Stimulated activated CD8-positive, alpha-beta memory T cell treated with anti-CD3 and anti-CD28 coated beads, Interleukin-4, amount 100 ng/mL, for 1 hour (primary cell): ENCODE data around the gene RTP5.
"Not testable (repeated sequence)": the region's sequence is repeated elsewhere in the genome, so short reads cannot be mapped to it uniquely, and the experiment has no call there.

Experiments used
- DNase-seq, 2 donors: peaks; one replicate each; pipeline ENCODE4 v3.0.0-alpha.2; 2020; ENCODE audit warnings: low read depth in 2 of 2, low spot score in 1 of 2

The RTP5 gene

DNA sequence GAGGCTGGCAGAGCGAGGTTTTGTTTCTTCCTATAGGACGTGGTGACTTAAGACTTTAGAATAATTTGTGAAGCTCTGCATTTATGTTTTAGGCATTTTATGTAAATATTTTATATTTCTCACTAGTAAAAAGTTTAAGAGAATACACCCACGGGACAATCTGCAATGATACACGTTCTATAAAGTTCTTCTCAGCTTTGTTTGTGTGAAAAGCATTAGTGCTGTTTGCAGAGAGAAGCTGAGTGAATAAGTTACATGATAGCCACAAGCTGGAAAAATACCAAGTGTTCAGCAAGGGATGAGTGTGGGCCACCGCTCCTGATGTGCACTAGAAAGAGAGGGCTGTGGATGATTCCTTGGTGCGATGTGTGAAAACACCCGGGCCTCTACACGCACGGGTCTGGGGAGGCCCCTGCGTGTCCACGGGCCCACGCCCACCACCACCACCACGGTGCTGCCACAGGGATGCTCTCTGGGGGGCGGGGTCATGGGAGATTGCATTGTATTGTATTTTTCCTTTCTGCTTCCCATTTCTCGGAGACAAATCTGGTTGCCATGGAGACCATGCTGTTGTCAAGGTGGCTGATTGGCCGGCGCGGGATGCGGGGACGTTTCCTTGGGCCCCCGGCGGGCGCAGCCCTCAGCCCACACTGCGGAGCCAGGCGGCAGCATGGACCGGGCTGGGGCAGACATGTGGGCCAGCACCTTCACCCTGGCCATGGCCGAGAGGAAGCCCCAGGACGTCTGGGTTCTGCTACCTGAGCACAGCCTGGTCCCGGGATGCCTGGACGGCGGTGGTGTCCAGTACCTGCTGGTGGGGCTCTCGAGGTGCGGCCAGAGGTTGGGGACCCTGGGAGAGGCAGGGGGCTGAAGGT lies at the start of gene RTP5:
Gene RTP5, plus strand, starts transcription at position 643 of the 875 bp plus-strand sequence. Its CDS starts 28 bp downstream, at position 671.
- DNase-seq: no peak

DNA sequence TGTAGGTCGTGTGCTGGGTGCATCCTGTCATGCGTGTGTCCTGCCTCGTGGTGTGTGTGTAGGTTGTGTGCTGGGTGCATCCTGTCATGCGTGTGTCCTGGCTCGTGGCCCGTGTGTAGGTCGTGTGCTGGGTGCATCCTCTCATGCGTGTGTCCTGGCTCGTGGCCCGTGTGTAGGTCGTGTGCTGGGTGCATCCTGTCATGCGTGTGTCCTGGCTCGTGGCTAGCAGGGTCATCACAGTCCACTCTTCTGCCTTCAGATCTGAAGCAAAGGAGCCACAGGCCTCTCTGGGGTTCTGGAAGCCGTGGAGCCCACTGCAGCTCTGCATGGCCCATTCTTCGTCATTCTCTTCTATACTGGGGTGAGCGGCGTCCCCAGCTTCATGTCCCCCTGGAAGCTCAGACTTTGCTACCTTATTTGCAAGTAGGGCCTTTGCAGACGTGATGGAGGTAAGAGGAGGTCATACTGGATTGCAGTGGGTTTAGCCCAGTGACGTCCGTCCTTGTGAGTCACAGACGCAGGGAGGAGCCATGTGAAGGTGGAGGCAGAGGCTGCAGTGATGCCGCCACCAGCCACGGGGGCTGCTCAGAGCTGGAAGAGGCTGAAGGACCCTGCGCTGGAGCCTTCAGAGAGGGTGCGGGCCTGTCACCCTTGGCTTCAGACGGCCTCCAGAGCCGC lies 49.4 kb upstream of the RTP5 start:
- not testable (repeated sequence) for DNase-seq

DNA sequence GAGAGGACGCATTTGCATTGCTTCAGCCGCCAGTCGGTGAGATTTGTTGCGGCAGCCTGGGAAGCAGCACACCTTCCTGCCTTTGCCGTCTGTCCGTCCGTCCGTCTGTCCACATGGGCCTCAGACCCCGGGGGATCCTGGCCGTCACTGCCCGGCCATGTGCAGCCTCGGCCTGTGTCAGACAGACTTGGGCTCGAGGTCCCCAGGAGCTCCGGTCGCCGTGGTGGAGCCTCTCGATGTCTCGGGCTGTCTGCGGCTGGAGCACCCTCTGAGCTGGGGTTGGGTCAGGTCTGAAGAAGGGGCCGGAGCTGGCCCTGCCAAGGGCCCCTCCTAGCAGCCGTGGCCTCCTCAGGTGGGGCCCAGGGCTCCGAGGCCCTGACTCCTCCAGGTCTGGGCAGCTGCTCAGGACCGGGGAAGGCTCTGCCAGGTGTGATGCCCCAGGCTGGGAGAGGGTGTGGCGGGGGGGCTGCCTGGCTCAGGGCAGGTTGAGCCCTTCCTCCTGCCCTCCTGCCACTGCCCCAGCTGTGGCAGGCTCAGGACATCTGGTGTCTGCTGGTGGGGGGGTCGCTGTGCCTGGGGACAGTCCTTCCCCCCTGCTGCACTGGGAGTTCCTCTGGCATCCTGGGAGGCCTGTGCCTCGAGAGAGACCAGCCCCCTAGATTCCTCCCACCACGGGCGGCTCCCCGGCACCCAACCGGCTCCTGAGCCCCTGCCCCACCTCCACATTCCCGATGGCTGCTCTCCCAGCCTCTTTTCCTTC lies 48.7 kb upstream of the RTP5 start:
- DNase-seq: no peak

DNA sequence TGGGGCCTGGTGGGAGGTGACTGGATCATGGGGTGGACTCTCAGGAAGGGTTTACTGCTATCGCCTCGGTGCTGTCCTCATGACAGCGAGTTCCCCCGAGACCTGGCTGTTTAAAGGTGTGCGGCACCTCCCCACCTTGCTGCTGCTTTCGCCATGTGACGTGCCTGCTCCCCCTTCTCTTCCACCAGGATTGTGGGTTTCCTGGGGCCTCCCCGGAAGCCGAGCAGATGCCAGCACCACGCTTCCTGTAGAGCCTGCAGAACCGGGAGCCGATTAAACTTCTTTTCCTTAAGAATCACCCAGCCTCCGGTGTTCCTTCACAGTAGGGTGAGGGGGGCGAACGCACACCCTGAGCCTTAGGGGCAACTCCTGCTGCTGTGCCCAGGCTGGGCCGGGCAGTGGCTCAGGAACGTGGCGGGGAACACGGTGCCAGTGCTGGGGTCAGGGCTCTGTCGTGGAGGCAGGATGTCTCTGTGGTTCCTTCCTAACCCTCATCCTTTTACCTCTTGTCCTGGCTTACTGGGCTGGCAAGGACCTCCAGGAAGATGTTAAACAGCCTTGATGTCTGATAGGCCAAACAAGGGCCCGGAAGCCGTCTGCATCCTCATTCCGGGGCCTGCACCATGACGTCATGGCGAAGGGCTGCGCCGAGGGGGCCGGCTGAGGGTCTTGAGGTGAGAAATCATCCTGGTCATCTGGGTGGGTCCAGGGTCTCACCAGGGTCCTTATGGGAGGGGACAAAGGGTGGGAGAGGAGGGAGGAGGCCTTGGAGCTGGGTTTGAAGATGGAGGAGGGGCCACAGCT lies 47.9 kb upstream of the RTP5 start:
- no peak for DNase-seq

DNA sequence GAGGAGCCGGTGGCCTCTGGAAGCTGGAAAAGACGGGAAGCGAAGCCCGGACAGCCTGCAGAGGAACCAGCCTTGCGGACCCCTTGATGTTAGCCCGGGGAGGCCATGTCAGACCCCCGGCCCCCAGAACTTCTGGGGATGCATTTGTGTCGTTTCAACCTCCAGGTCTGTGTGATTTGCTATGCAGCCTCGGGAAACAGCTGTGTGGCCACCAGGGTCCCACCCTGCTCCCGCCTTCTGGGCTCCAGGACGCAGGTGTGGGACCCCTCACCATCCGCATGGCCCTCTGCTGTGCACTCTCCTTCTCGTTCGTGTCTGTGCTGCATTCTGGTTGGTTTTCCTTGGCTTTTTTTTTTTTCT lies 47.3 kb upstream of the RTP5 start:
- no peak for DNase-seq

DNA sequence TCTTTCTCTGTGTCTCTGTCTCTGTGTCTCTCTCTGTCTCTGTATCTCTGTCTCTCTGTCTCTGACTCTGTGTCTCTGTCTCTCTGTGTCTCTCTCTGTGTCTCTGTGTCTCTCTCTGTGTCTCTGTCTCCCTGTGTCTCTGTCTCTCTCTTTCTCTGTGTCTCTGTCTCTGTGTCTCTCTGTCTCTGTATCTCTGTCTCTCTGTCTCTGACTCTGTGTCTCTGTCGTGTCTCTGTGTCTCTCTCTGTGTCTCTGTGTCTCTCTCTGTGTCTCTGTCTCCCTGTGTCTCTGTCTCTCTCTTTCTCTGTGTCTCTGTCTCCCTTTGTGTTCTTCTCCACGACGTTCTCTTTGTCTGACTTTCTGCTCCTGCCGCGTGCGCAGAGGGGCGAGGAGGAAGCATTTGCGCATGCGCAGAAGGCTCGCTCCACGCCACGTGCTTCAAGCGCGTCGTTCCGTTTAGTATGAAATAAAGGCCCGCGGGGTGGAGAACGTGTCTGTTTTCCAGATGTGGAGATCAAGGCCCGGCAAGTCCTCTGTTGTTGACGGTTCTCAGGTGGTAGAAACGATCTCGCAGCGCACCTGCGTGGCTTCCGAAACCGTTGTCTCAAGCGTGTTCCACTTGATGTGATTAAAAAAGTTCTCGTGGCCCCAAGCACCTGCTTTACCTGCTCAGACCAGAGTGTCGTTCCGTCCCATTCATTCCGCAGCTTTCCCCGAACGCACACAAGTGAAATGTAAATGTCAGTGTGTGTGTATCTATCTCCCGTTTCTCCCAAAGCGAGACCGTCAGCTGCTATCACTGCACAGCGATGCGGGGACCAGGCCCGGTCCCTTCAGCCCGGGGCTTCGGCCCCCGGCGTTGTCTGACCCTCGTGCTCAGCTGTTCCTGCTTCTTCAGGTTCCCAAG lies 45.7 kb upstream of the RTP5 start:
- DNase-seq: not testable (repeated sequence)

DNA sequence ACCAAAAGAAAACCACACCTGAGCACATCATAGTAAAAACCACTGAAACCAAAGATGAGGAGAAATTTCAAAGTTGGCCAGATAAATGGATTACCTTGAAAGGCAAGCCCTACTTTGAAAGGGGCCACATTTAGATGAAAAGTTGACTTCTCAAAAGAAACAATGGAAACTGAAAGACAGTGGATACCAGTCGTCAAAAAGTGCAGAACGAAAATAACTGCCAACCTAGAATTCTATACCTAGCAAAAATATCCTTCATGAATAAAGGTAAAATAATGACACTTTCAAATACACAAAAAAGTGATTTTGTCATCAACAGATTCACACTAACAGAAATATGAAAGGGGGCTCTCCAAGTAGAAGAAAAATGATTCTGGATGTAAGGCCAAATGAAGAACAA lies 42.1 kb upstream of the RTP5 start:
- DNase-seq: no peak

DNA sequence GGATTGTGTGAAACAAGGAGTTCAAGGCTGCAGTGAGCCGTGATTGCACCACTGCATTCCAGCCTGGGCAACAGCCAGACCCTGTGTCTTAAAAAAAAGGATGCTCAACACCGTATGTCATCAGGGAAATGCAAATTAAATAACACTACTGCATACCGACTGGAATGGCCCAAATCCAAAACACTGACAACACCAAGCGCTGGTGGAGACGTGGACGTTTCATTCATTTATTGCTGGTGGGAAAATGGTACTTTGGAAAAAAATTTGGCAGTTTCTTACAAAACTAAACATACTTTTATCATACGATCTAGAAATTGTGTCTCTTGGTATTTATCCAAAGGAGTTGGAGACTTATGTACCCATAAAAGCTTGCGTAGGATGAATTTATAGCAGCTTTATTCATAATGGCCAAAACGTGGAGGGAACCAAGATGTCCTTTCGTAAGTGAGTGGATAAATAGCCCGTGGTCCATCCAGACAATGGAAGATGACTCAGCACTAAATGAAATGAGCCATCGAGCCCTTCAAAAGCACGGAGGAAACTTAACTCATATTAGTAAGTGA lies 36.3 kb upstream of the RTP5 start:
- DNase-seq: no peak

DNA sequence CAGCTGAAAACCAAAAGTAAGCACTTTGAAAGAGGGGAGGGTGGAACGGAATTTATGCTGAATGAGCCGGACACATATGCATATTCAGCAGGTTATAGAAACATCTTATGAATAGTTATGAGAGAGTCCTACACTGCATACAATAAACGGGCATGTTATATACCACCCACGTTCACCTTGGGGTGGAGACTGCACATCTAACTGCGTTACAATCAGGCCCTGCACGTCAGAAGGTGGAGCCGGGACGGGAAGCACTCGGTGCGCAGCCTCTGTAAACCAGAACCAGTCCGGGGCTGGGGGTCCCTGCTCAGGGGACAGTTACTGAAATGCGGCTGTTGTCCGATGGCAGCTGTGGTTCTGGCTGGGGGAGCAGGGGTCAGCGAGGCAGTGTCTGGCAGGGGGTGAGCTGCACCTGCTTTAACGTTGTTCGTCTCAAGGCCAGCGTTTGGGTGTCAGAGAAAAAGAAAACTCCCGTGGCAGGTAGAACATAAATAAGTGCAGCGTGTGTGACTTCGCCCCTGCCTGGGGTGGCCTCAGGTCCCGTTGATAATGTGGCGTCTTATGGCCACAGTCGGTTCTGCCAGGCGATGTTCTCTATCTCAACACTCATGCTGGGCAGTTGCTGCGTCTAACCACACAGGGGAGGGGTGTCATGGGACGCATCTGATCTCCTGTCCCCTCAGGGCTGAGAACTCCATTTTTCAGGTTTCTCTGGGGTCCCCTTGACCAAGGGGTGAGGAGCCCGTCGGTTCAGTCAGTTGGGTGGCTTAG lies 35.6 kb upstream of the RTP5 start:
- DNase-seq: not testable (repeated sequence)

DNA sequence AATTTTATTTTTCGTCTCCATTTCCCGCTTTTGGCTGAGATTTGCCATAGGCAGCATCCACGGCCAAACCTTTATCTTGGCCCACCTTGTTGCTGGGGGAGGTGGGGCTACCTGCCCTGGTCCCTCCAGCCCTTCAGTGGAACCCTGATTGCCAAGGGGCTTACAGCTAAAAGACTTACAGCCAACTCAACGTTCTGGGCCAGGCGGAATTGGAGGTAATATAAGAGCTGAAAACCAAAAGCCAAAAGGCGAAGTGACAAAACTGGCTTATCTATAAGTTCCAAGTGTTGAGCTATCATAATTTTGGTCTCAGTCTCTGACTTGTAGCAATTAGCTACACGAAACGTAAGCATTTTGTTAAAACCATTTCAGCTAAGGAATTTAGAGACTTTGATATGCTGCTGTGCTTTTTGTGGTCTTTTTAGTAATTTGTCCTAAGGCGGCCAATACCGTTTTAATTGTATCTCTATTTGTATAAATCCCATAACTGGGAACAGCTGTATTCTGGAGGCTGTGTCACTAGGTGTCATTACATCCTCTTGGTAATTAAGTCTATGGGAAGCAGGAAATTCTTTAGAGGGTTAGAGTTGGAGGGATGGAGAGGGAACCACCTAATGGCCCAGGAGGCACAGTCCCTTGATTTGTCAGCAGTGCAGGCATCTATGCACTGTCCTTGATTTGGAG lies 34.9 kb upstream of the RTP5 start:
- DNase-seq: no peak

DNA sequence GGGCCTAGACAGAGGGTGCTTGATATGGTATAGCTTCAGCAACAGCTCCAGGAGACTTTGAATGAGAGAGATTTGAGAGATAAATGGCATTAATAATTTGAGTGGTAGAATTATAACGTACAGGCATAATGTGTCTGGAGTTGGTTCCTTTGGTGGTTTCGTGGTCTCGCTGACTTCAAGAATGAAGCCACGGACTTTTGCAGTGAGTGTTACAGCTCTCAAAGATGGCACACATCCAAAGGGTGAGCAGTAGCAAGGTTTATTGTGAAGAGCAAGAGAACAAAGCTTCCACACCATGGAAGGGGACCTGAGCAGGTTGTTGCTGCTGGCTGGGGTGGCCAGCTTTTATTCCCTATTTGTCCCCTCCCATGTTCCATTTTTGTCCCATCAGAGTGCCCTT lies 33.9 kb upstream of the RTP5 start:
- DNase-seq: no peak

DNA sequence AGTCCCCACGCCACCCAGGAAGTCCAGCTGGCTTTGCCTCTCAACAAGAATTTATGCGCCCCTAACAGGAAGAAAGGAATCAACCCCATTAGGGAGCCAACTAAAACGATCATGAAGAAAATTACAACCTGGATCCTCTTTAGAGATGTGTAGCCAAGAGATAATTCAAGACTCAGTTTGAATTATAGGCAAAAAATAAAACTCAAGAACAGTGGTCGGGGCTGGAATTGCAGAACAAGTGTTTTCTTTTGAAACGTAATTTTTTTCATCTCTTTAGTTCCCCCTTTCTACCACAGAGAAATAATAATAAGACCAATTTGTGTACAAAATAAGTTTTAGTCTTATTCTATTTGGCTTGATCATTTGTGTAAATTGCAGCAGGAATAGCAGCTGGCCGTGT lies 33.2 kb upstream of the RTP5 start:
- DNase-seq: no peak

DNA sequence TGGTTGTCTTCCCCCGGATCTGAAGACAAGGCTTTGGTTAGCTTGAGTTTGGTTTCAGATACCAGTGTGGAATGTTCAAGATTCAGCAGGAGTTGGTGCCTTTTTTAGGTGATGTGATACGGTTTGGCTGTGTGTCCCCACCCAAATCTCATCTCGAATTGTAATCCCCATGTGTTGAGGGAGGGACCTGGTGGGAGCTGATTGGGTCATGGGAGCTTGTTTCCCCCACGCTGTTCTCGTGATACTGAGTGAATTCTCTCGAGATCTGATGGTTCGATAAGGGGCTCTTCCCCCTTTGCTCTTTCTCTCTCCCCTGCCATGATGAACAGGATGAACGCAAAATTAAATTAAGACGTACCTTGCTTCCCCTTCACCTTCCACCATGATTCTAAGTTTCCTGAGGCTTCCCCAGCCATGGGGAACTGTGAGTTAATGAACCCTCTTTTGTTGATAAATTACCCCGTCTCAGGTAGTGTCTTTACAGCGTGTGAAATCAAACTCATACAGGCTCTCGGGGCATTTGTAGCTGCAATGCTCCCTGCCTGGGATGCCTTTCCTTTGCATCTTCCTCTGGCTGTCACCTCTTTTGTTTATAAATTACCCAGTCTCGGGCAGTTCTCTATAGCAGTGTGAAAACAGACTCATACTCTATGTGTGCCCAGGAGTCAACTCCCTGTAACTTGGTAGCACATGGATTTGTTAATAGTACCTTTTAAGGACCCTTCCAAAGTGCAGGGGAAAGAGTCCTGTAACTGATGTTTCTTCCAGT lies 32.1 kb upstream of the RTP5 start:
- DNase-seq: no peak

DNA sequence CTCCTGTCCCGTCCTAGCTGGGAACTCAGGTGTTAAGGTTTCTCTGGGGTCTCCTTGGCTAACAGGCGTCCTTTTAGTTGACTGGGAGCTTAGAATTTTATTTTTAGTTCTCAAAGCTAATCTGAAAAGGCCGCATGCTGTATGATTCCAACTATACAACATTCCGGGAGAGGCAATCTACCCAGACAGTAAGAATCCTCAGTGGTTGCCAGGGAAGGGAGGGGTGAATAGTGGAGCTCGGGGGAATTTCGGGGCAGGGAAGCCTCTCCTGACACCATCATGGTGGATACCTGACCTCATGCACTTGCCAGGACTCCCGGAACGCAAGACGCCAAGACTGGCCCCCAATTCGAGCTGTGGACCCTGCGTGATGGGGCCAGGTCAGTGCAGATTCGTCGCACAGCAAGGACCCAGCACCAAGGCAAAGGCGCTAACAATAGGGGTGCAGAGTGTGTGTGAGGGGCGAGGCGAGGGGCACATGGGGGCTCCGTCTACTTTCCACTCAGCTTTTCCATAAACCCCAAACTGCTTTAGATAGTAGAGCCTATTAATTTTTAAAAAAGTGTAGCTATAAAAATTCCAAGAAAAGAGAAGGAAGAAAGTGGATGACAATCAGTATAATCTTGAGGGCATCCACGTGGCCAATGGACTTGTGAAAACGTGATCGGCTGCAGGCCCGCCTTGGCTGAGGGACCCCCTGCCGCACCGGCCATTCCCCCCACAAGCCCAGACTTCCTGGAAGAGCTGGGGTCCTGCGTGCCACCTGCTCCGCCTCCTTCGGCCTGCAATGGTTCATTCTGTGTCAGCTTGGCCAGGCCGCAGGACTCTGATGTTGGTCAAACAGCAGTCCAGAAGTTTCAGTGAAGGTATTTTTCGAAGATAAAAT lies 28.1 kb upstream of the RTP5 start:
- no peak for DNase-seq

DNA sequence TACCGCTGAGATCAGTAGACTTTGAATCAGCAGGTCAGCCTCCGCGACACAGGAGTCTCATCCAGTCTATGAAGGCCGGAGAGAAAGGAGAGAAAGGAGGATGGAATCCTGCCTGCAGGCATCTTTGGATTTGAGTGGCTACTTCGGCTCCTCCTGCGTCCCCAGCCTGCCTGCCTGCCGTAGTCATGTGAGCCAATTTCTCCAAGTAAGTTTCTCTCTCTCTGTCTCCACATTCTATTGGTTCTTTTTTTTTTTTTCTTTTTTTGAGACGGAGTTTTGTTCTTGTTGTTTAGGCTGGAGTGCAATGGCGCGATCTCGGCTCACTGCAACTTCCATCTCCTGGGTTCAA lies 27.5 kb upstream of the RTP5 start:
- no peak for DNase-seq

DNA sequence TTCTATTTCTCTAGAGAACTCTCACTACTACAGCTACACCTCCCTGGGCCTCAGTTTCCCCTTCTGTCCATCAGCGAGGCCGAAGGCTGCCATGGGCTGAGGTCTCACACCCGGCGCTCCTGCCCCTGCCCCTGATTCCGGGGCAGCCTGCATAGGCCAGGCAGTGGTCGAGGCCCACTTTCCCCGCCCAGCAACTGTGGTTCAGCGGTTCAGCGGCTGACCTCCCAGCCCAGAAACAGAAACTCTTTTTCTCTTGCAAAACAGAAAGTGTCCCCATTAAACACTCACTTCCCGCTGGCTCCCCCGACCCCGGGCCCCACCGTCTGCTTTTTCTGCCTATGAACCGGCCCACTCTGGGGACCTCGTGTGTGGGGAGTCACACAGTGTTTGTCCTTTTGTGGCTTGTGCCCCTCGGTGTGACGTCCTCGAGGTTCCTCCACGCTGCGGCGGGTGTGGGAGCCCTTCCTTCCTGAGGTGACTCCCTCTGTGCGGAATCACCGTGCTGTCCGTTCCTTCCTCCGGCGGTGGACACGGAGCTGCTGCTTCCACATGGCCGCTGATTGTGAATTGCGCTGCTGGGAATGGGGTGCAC lies 26.8 kb upstream of the RTP5 start:
- no peak for DNase-seq
